SK-N-SH treated with all-trans-retinoic acid at 6 μM for 48 hours (cell line): ENCODE results near the gene MACIR.

Experiments
- ARNTL ChIP-seq: fragments of 450-650 bp; formaldehyde crosslinking; IDR thresholded peaks from 2 replicates; pipeline ENCODE4 v1.5.0; 2020; ENCODE audit warnings: low read depth, mild to moderate bottlenecking, moderate library complexity, borderline replicate concordance
- GLIS3 ChIP-seq: fragments of 250-450 bp; sonication (Bioruptor Pico); IDR thresholded peaks from 2 replicates; pipeline ENCODE4 v1.5.0; 2020; ENCODE audit warnings: mild to moderate bottlenecking, moderate library complexity
- PPARA ChIP-seq: fragments of 250-450 bp; sonication (Bioruptor Pico); IDR thresholded peaks from 2 replicates; pipeline ENCODE4 v1.5.0; 2020; ENCODE audit warnings: mild to moderate bottlenecking, borderline replicate concordance
- SNAI2 ChIP-seq: fragments of 250-450 bp; sonication (Bioruptor Pico); IDR thresholded peaks from 2 replicates; pipeline ENCODE4 v1.5.0; 2020; ENCODE audit warnings: mild to moderate bottlenecking, moderate library complexity
- ZFP30 ChIP-seq: fragments of 450-650 bp; formaldehyde crosslinking; IDR thresholded peaks from 2 replicates; pipeline ENCODE4 v1.5.0; 2022; ENCODE audit warnings: mild to moderate bottlenecking, moderate library complexity
- ZNF565 ChIP-seq: fragments of 450-650 bp; formaldehyde crosslinking; conservative IDR thresholded peaks from 2 replicates; pipeline ENCODE4 v1.5.0; 2020; ENCODE audit warnings: low read depth, mild to moderate bottlenecking, moderate library complexity
- ZNF70 ChIP-seq: fragments of 450-650 bp; formaldehyde crosslinking; IDR thresholded peaks from 2 replicates; pipeline ENCODE4 v1.5.0; 2020; ENCODE audit warnings: mild to moderate bottlenecking, moderate library complexity
- TF ChIP-seq, protein P1 (sequence below): fragments of 250-450 bp; sonication (Bioruptor Pico); IDR thresholded peaks from 2 replicates; pipeline ENCODE4 v1.8.0; 2020; ENCODE audit warnings: mild to moderate bottlenecking, moderate library complexity, borderline replicate concordance

DNA sequence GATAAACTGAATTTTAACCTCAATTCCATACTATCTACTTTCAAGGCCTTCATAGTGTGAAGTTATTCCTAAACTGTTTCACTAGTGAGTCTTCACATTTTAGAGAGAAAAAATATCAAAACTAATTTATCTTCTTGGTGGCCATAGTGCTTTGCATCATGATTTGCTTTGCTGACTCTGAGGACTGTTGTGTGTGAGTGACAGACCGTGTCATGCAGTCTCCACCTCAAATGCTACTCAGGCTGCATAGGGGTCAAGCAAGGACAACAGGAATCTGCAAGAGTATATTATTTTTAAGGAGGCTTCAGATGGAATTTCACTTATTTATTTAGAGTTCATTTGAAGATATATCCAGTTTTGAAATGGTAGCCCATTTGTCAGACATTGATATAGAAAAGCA lies 34.5 kb downstream of the MACIR start:
- TF ChIP-seq, protein P1, sequence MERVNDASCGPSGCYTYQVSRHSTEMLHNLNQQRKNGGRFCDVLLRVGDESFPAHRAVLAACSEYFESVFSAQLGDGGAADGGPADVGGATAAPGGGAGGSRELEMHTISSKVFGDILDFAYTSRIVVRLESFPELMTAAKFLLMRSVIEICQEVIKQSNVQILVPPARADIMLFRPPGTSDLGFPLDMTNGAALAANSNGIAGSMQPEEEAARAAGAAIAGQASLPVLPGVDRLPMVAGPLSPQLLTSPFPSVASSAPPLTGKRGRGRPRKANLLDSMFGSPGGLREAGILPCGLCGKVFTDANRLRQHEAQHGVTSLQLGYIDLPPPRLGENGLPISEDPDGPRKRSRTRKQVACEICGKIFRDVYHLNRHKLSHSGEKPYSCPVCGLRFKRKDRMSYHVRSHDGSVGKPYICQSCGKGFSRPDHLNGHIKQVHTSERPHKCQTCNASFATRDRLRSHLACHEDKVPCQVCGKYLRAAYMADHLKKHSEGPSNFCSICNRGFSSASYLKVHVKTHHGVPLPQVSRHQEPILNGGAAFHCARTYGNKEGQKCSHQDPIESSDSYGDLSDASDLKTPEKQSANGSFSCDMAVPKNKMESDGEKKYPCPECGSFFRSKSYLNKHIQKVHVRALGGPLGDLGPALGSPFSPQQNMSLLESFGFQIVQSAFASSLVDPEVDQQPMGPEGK (CRISPR knock-in tag): no peak
- TF ChIP-seq SNAI2 (no peak), GLIS3 (CRISPR knock-in tag) (no peak), ZFP30 (CRISPR knock-in tag) (no peak), ZNF565 (CRISPR knock-in tag) (no peak), ARNTL (no peak), PPARA (CRISPR knock-in tag) (no peak), ZNF70 (CRISPR knock-in tag) (no peak)
